Naive B cell (primary cell): ENCODE data around the gene ANKRD18B. TPM values are rescaled to one million over a fixed set of nuclear protein-coding genes. Genes with fewer than 3 reads are reported as not detected.
"Not testable (repeated sequence)": the region's sequence is repeated elsewhere in the genome, so short reads cannot be mapped to it uniquely, and the experiment has no call there.

Experiments used
- ATAC-seq, 2 donors: fragments of 150-1000 bp; cut with Tn5 transposase; 2 replicates each; pipeline ENCODE4 v1.10.0; 2021; ENCODE audit warnings: low read depth in 2 of 2, mild to moderate bottlenecking in 2 of 2, moderate library complexity in 2 of 2
- DNase-seq: peaks from one replicate; pipeline ENCODE4 v3.0.0; 2022
- H3K27ac Mint-ChIP-seq, 6 donors: one replicate each; pipeline ENCODE4 v1.8.0; 2020 to 2022; ENCODE audit warnings: mild to moderate bottlenecking in 6 of 6, mixed read lengths in 6 of 6, moderate library complexity in 5 of 6, inconsistent platforms in 2 of 6
- H3K27me3 Mint-ChIP-seq, 3 donors: one replicate each; pipeline ENCODE4 v1.8.0; 2021 to 2022; ENCODE audit warnings: mixed read lengths in 3 of 3, mild to moderate bottlenecking in 1 of 3
- H3K36me3 Mint-ChIP-seq, 2 donors: one replicate each; pipeline ENCODE4 v1.8.0; 2020 to 2022; ENCODE audit warnings: mixed read lengths in 2 of 2, inconsistent platforms in 1 of 2, mild to moderate bottlenecking in 1 of 2
- H3K4me1 Mint-ChIP-seq, 3 donors: one replicate each; pipeline ENCODE4 v1.8.0; 2020 to 2022; ENCODE audit warnings: mixed read lengths in 3 of 3, inconsistent platforms in 1 of 3, mild to moderate bottlenecking in 1 of 3, moderate library complexity in 1 of 3
- H3K4me3 Mint-ChIP-seq, 8 donors: one replicate each; pipeline ENCODE4 v1.8.0; 2020 to 2022; ENCODE audit warnings: mild to moderate bottlenecking in 8 of 8, mixed read lengths in 8 of 8, moderate library complexity in 8 of 8, inconsistent platforms in 2 of 8
- H3K9me3 Mint-ChIP-seq, 7 donors: one replicate each; pipeline ENCODE4 v1.8.0; 2020 to 2022; ENCODE audit warnings: mixed read lengths in 7 of 7, mild to moderate bottlenecking in 5 of 7, inconsistent platforms in 2 of 7, moderate library complexity in 1 of 7
- polyA plus RNA-seq, 6 donors: library from polyadenylated mRNA; unstranded; fragments of 300-500 nt; fragmentation: Illumina TruSeq; gene quantifications; one replicate each; pipeline ENCODE4 v1.2.3, GENCODE V29; 2021; ENCODE audit warnings: low read depth in 6 of 6

ANKRD18B gene
- polyA plus RNA-seq, 6 donors from 2014 or later, result not detected

GRCh38 chr9:33515342-33515995 is 8.6 kb upstream of the ANKRD18B start:
- not testable (repeated sequence) for H3K9me3 Mint-ChIP-seq, H3K36me3 Mint-ChIP-seq, ATAC-seq, H3K4me1 Mint-ChIP-seq, H3K4me3 Mint-ChIP-seq, H3K27ac Mint-ChIP-seq, DNase-seq
- peaks cover 8 to 38% (median 18%) of the 10 kb centered on the region in 3 donors for H3K27me3 Mint-ChIP-seq

GRCh38 chr9:33516397-33516796 is 7.7 kb upstream of the ANKRD18B start:
- not testable (repeated sequence) for DNase-seq, H3K4me1 Mint-ChIP-seq, H3K9me3 Mint-ChIP-seq, H3K4me3 Mint-ChIP-seq, H3K36me3 Mint-ChIP-seq, H3K27ac Mint-ChIP-seq, ATAC-seq
- H3K27me3 Mint-ChIP-seq, result peaks cover 8 to 34% (median 14%) of the 10 kb centered on the region in 3 donors

- no peaks in the 10 kb centered on the region for H3K4me1 Mint-ChIP-seq
Measured at GRCh38 chr9:33517373-33517772, 6.7 kb upstream of the ANKRD18B start.

GRCh38 chr9:33517934-33518577 is 6.0 kb upstream of the ANKRD18B start:
- H3K9me3 Mint-ChIP-seq, H3K4me3 Mint-ChIP-seq, H3K36me3 Mint-ChIP-seq, ATAC-seq, H3K27ac Mint-ChIP-seq, H3K4me1 Mint-ChIP-seq, DNase-seq: not testable (repeated sequence)
- peaks cover 24 to 41% (median 27%) of the 10 kb centered on the region in 3 donors for H3K27me3 Mint-ChIP-seq

More at GRCh38 chr9:33517373-33517772, 6.7 kb upstream of the ANKRD18B start:
- peaks cover 17 to 36% (median 23%) of the 10 kb centered on the region in 3 donors for H3K27me3 Mint-ChIP-seq
- H3K4me3 Mint-ChIP-seq, result no peak overlapping the region
- no peak for ATAC-seq
- peaks cover 0 to 3% (median 0%) of the 10 kb centered on the region in 7 donors for H3K9me3 Mint-ChIP-seq
- no peaks in the 10 kb centered on the region for H3K36me3 Mint-ChIP-seq
- DNase-seq, result no peak
- H3K27ac Mint-ChIP-seq, result no peak overlapping the region

GRCh38 chr9:33521861-33522260 is 2.2 kb upstream of the ANKRD18B start:
- peaks cover 36 to 47% (median 44%) of the 10 kb centered on the region in 3 donors for H3K27me3 Mint-ChIP-seq
- not testable (repeated sequence) for ATAC-seq, H3K36me3 Mint-ChIP-seq, DNase-seq, H3K4me3 Mint-ChIP-seq, H3K9me3 Mint-ChIP-seq, H3K4me1 Mint-ChIP-seq, H3K27ac Mint-ChIP-seq

GRCh38 chr9:33524306-33524947 is 376 bp downstream of the ANKRD18B start:
- H3K27ac Mint-ChIP-seq, result no peak overlapping the region
- H3K36me3 Mint-ChIP-seq, result no peaks in the 10 kb centered on the region
- no peak for ATAC-seq
- H3K4me1 Mint-ChIP-seq, result peaks cover 4 to 7% (median 5%) of the 10 kb centered on the region in 3 donors
- H3K4me3 Mint-ChIP-seq, result peak overlapping the region in 7 of 8 donors; percentile 33 to 83 (median 68)
- no peak for DNase-seq
- peaks cover 39 to 55% (median 48%) of the 10 kb centered on the region in 3 donors for H3K27me3 Mint-ChIP-seq
- H3K9me3 Mint-ChIP-seq, result peaks cover 0 to 1% (median 0%) of the 10 kb centered on the region in 7 donors

GRCh38 chr9:33528069-33528468 is 4.0 kb downstream of the ANKRD18B start:
- not testable (repeated sequence) for H3K4me3 Mint-ChIP-seq, ATAC-seq, H3K27ac Mint-ChIP-seq, H3K9me3 Mint-ChIP-seq, H3K4me1 Mint-ChIP-seq, H3K36me3 Mint-ChIP-seq, DNase-seq
- peaks cover 27 to 36% (median 32%) of the 10 kb centered on the region in 3 donors for H3K27me3 Mint-ChIP-seq

- not testable (repeated sequence) for H3K27ac Mint-ChIP-seq, DNase-seq, ATAC-seq, H3K4me3 Mint-ChIP-seq, H3K9me3 Mint-ChIP-seq, H3K36me3 Mint-ChIP-seq, H3K4me1 Mint-ChIP-seq
- H3K27me3 Mint-ChIP-seq, result peaks cover 4 to 19% (median 6%) of the 10 kb centered on the region in 3 donors
Measured at GRCh38 chr9:33533958-33534357, 9.9 kb downstream of the ANKRD18B start.

- DNase-seq (no peak), ATAC-seq (no peak)
- peaks cover 0 to 12% (median 3%) of the 10 kb centered on the region in 3 donors for H3K27me3 Mint-ChIP-seq
- H3K36me3 Mint-ChIP-seq, result no peaks in the 10 kb centered on the region
- H3K4me3 Mint-ChIP-seq, result no peak overlapping the region
- no peak overlapping the region for H3K27ac Mint-ChIP-seq
- H3K4me1 Mint-ChIP-seq, result no peaks in the 10 kb centered on the region
- H3K9me3 Mint-ChIP-seq, result no peaks in the 10 kb centered on the region
Measured at GRCh38 chr9:33535541-33535940, 11.5 kb downstream of the ANKRD18B start.

- not testable (repeated sequence) for ATAC-seq, H3K4me1 Mint-ChIP-seq, H3K36me3 Mint-ChIP-seq, H3K27ac Mint-ChIP-seq, DNase-seq, H3K9me3 Mint-ChIP-seq, H3K4me3 Mint-ChIP-seq
- H3K27me3 Mint-ChIP-seq, result peaks cover 8 to 20% (median 16%) of the 10 kb centered on the region in 3 donors
Measured at GRCh38 chr9:33543463-33543862, 19.4 kb downstream of the ANKRD18B start.

GRCh38 chr9:33545715-33546114 is 21.7 kb downstream of the ANKRD18B start:
- DNase-seq, H3K4me3 Mint-ChIP-seq, H3K27ac Mint-ChIP-seq, H3K4me1 Mint-ChIP-seq, ATAC-seq, H3K9me3 Mint-ChIP-seq, H3K36me3 Mint-ChIP-seq: not testable (repeated sequence)
- H3K27me3 Mint-ChIP-seq, result peaks cover 8 to 22% (median 15%) of the 10 kb centered on the region in 3 donors

GRCh38 chr9:33548816-33549215 is 24.8 kb downstream of the ANKRD18B start:
- not testable (repeated sequence) for H3K9me3 Mint-ChIP-seq, H3K27ac Mint-ChIP-seq, H3K4me3 Mint-ChIP-seq, DNase-seq, H3K36me3 Mint-ChIP-seq, ATAC-seq, H3K4me1 Mint-ChIP-seq
- peaks cover 4 to 22% (median 15%) of the 10 kb centered on the region in 3 donors for H3K27me3 Mint-ChIP-seq

- DNase-seq, H3K9me3 Mint-ChIP-seq, H3K27ac Mint-ChIP-seq, H3K4me3 Mint-ChIP-seq, ATAC-seq, H3K36me3 Mint-ChIP-seq, H3K4me1 Mint-ChIP-seq: not testable (repeated sequence)
- H3K27me3 Mint-ChIP-seq, result peaks cover 4 to 26% (median 15%) of the 10 kb centered on the region in 3 donors
Measured at GRCh38 chr9:33549418-33549817, 25.4 kb downstream of the ANKRD18B start.
